NK-92 treated with Interleukin-12 subunit alpha and Interleukin-12 subunit beta, amount 100 ng/mL, for 24 hours (cell line): Measurements from ENCODE around the gene ATG7.
"Not testable (repeated sequence)": the region's sequence is repeated elsewhere in the genome, so short reads cannot be mapped to it uniquely, and the experiment has no call there.

Experiments used
- DNase-seq: peaks from one replicate; lab custom pipeline; 2025; lab: John Stamatoyannopoulos, UW

ATG7 gene

DNA sequence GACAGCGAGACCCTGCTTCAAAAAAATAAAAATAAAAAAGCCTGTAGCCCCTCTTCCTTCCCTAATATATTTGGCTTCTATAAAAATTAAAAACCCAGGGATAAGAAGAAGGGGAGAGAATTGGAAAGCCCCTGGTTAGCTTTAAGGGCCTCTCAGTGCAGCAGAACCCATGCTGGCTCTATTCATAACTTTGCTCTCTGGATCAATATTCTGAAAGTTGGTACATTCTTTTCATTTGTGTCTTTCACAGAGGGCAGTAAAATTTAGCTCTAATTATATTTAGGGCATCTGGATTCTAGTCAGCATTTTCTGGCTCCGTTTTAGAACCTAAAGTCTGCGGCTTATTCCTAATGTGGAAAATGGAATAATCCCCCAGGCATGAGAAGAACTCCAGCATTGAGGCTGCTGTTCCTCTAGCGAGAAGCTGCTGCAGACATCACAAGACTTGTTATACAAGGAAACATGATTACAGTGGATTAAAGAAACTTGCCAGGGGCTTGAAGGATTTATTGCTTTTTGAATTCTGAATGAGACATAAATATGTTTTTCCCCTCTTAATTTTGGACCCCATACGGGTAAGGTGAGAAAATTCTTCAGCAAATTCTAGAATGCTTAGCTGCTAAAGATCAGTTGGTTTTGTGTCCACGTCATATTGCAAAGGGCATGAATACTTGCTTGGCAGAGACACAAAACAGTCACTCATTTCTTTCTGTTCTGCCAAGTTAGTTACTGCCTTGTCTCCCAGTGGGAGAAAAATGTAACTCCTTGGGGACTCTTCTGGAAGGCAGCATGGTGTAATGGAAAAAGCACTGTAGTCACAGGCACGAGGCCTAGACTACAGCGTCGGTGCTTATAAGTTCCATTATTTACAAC, 193.8 kb downstream of the ATG7 start:
- no peak for DNase-seq

DNA sequence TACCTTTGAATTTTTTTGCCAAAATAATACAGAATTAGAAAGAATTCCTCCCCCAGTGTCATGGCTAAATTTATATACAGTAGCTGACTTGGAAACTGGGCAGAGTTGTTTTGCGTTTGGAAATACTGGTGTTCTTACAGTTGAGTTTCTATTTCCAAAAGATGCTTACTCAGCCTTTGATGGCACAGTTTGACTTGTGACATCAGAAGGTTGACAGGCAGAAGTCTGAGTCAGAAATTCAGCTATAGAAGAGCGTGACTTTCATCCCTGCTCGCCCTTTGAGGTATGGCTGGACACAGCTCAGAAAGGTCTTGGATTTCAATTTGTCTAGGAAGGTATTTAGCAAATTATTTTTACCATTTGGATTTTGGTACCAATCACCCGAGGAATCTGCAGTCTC, 195.7 kb downstream of the ATG7 start:
- DNase-seq: no peak

DNA sequence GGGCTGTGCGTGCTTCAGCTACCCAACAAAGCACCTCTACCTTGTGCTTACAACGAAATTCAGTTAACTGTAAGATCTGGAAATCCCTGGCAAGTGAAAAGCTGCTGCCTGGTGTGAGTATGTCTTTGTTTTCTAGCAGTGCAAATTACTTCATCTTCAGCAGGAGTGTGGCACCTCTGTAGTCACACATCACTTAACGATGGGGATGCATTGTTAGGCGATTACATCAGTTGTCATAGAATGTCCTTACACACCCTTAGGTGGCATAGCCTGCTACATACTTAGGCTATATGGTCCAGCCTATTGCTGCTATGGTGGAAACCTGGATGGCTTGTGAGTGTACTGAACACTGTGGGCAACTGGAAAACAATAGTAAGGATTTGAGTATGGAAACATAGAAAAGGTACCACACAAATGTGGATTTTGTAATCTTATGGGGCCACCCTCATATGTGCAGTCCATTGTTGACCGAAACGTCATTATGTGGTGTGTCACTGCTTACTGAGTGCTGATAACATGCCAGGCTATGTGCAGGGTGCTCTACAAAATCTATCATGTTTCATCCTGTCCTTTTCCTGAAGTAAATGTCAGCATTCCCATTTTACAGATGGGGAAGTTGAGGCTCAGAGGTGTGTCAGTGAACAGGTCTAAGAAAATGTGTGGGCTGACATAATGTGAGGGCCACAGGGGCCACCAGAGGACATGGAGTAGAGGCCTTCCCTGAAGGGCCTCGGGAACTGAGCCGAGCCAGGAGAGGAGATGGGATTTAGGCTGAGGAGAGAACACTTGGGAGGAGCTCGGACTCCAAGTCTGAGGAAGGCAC, 198.0 kb downstream of the ATG7 start:
- no peak for DNase-seq

DNA sequence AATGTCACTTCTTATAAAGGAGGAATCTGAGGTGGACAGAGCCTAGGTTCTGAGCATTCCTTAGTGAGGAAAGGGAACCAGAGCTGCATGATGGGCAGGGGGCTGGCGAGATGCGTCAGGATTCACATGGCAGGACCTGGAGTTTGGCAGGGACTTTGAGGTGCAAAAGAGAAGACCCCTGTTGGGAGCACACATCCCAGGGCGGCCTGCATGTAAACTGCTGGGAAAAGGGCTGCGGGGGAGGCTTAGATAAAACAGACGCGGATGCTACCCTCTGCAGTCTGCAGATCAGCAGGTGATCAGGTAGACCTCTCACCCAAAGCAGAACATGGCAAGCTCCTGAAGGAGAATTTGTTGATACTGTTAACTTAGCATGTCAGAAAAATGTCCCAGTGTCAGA, 203.1 kb downstream of the ATG7 start:
- no peak for DNase-seq

DNA sequence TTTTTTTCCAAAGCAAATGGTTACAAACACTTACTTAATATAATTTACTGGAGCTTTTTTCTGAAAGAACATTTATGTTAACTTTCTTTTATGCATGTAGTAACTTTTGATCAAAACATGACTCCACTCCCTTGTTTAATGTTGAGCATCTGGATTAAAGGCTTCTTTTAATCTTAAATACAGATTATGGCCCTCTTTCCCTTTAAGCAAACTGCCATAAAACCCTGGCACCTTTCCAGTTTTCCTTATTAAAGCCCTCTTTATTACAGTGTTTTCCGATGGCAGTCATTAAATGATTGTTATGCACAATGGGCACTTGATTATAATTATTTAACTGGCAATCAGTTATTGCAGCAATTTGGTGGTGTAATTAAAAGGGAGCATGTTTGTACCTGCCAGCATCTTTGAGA, 204.5 kb downstream of the ATG7 start:
- no peak for DNase-seq

DNA sequence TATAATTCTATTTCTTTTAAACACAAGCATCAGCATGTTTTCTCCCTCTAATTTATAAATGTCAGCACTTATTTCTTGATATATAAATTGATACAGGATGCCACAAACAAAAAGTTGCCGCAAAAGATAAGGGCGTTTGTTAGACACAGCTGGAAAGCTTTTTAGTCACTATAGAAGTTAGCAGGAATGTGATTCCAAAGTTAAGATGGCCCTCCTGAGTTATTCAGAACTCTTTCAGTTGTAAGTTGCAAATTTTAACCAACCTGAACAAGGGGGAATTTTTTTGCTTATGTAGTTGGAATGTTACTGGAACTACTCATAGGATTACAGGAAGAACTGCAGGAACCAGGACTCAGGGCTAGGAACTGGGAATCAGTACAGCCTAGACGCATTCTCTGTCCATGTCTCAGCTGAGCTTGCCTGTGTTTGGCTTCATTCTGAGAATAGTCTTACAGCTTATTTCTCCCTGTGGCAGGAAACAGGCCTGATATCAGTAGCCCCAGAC, 205.3 kb downstream of the ATG7 start:
- no peak for DNase-seq

DNA sequence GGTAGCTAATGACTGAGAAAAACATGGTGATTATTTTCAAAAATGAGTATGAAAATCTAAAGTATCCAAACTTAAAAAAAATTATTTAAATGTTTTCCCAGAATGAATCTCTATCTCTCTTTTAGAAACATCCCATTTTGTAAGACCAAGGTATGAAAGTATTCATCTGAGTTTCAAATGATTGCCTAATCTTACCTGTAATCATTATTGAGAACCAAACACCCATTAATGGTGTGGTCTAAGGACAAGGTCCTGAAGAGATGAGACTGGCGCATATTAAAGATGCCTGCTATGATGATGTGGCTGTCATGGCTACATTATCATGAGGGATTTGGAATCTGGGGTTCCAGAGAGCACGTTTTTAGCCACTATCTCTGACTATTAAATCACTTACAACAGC, 206.0 kb downstream of the ATG7 start:
- DNase-seq: no peak

DNA sequence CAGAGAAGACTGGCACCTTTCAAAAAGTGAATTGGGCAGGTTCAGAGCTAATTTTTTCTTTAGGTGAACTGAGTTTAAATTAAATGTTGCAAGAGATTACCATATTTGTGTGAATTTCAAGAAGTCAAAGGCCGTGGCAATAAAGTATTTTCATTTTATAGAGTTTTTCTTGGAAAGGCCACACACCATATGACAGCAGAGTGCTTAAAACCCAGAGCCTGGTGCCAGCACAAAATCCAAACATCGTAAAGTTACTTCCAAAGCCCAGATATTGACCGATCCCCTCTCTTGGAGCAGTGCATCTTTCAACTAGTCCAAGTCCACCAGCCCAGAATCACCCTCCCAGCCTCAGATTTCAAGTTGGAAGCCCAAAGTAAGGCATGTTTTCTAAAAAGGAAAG, 207.0 kb downstream of the ATG7 start:
- DNase-seq: no peak

DNA sequence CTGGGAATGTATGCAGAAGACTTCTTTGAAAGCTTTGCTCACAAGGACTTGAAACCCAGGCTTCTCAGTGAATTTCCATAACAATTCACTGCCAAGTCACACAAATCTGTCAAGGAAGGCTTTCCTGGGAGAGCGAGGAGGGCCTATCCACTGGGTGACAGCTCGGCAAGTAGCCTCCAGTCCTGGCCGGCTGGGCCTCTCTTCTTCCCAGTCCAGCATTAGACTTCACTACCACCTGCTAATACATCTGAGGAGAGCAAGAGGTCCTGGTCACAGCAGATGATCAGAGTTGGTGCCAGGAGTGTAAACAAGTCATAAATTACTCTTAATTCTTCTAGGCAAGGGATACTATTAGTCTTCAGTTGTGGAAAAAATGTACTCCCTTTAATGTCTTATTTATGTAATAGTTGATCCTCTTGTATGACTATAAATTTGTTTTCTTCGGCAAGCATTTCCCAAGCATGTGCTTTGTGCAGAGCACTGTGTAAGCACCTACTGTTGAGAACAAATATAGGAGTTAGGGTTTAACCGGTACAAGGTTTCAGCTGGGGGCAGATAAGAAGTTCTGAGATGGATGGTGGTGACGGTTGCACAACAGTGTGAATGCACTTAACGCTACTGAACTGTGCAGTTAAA, 208.6 kb downstream of the ATG7 start:
- no peak for DNase-seq

DNA sequence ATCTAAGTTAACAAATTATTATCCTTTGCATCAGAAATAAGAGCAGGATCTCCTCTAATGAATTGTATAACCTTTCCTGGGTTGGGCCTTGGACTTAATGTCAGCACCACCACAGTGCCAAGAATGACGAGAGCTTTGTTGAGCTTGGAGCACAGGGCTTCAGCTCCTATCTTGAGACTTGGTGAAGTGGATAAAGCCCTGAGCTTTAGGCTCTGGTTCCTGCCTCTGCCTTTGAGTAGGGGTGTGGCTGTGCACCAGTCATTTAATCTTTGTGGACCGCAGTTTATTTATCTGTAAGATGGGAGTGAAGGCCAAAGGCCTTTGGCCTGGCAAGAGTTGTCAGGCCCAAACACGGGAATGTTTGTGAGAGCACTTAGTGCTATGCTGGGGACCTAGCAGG, 209.4 kb downstream of the ATG7 start:
- DNase-seq: no peak

DNA sequence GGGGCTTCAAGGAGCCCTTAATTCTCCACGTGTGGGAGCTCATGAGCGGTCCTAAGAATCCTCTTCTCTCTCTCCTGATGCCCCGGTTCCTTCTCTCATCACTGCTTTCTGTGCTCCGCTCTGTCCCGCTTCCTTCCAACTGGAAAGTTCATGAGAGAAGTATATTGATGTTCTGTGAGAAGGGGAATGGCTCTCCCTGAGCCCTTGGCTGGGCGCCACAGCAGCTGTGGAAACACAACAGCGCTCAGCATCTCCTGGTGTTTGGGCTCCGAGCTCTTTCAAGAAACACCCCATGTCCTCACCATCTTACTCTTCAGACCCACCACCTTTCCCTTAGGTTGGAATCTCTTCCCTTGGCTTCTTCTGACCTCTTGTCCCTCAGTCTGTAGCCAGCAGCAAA, 209.8 kb downstream of the ATG7 start:
- DNase-seq: no peak

DNA sequence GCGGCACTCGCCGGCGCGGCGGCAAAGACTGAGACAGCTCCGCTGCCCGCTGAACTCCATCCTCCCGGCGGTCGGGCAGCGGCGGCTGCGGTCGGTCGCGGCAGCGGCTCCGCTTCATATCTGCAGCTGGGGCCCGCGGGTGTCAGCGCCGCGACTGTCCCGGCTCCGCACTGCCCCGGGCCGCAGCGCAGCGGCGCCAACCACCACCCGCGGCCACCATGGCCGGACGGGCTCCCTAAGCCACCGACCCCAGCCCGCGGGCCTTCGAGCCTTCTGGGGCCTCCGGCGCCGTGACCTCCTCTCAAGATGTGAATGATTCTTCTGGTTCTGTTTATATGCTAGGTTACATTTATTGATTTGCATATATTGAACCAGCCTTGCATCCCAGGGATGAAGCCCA, 216.2 kb downstream of the ATG7 start:
- DNase-seq: not testable (repeated sequence)

DNA sequence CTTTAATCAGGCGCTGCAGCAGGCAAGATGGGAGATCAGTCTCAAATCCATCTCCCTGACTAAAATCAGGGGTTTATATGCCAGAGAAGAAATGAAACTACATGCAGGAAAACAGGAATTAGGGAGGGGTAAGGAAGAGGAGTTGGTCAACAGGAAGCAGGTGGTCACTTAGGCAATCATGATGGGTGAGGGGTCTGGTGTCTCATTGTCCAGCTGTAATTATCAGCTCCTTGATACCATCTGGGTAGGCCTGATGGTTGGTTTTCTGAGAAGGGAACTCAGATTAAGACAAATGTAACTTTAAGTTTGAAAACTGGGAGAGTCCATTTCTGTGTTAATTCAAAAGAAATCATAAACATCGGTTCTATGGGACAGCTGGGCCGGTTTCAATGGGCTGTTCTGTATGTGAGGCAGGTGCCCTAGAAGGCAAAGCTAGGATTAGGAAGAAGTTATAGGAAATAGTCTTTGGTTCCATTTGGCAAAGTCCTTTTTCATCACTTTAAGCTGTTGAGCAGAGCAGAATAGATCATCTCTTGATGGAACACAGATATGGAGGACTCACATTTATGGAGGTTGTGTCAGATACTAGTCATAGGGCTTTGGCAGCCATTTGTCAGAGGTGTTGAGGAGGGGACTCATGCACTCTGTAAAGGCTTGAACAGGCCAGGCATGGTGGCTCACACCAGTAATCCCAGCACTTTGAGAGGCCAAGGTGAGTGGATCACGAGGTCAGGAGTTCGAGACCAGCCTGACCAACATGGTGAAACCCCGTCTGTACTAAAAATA, 222.1 kb downstream of the ATG7 start:
- DNase-seq: no peak

DNA sequence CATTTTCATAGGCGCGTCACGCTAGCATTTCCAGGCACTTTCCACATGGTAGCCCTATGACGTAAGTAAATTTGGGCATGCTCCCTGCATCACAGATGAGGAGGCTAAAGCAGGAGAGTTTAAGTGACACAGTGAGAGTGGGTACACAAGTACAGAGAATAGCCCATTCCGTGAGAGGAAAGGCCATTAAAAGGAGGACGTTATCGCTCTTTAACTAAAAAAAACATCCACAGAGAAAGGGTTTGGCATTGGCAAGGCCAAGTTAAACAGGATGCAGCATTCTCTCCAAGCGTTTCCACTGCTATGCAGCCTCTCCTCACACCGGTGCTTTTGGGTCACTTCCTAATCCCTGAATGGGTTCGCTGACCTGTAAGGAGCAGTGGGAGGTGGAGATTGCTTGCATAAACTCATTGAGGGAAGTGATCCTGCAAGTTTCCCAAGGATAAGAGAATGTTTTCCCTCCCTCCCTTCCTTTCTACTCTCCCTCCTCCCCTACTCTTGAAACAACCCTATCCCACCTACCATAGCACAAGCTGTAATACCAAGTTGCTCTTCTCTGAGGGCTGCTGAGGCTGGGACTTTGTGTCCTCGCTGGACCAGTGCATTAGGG, 223.9 kb downstream of the ATG7 start:
- no peak for DNase-seq

DNA sequence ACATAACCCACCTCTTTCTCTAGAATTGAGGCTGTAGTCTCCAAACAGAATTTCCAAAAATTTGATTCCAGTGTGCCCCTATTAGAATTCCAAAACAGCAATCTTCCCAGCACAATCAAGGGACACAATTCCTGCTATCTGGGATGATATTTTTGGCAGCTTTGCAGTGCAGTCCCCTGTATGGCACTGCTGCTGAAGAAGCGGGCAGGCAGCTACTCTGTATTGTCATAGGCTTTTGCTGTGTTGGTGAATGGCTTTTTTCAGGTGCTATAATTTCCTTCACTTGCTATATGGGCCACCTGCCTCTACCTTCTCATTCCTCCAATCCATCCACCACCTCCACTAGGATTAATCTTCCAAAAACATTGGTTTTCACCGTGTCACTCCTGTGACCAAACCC, 226.0 kb downstream of the ATG7 start:
- DNase-seq: no peak

DNA sequence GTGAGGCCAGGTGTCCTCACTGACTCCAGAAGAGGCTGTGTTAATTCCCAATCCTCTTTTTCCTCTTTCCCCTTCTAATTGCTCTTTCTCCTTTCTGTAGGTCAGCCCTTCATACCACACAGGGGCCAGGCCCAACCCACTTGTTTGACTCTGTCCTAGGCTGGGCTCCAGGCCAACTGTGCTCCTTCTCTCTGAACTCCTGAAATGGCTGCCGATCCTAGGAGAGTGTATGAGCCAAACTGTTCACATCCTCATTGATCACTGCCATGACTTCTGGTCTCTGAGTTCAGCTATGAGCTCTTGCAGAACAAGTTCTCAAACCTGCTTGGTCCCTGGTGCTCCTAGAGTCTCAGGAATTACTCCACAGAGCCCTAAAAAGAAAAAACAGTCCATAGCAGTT, 226.4 kb downstream of the ATG7 start:
- DNase-seq: no peak

DNA sequence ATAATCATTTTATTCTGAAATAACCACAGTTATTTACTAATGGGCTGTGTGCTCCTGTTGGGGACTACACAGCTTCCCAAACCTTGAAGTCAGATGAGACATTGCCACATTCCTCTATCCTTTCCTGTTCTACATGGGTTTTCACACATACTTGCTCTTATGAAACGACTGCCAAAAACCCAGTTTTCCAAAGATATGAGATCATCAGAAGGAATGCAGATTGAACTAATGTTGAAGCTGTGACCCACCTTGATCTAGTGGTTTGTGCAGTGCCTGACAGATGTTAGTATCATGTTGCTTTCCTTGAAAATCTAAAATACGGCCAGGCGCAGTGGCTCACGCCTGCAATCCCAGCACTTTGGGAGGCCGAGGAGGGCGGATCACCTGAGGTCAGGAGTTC, 226.9 kb downstream of the ATG7 start:
- no peak for DNase-seq

DNA sequence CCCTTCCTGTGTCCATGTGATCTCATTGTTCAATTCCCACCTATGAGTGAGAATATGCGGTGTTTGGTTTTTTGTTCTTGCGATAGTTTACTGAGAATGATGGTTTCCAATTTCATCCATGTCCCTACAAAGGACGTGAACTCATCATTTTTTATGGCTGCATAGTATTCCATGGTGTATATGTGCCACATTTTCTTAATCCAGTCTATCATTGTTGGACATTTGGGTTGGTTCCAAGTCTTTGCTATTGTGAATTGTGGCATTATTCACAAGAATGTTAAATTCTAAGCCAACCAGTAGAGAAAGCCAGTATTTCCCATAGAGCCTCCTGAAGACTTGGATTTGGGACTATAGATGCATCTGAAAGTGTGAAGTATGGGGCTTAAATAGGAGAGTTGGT, 230.2 kb downstream of the ATG7 start:
- not testable (repeated sequence) for DNase-seq

DNA sequence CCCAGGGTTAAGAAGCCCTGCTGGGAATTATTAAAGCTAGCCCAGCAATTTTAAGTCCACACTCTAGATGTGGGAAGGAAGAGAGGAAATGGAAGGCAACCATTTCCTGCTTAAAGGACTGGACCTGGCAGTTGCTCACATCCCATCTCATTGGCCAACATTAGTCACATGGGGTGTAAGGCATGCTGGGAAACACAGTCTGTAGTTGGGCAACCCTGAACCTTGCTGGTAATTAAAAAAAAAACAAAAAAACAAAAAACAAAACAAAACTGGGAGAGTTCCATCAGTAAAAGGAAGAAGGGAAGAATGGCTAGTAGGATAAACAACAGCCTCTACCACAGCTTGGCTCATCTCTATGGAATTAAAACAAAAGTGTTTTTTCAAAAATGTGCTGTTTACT, 235.5 kb downstream of the ATG7 start:
- DNase-seq: no peak

DNA sequence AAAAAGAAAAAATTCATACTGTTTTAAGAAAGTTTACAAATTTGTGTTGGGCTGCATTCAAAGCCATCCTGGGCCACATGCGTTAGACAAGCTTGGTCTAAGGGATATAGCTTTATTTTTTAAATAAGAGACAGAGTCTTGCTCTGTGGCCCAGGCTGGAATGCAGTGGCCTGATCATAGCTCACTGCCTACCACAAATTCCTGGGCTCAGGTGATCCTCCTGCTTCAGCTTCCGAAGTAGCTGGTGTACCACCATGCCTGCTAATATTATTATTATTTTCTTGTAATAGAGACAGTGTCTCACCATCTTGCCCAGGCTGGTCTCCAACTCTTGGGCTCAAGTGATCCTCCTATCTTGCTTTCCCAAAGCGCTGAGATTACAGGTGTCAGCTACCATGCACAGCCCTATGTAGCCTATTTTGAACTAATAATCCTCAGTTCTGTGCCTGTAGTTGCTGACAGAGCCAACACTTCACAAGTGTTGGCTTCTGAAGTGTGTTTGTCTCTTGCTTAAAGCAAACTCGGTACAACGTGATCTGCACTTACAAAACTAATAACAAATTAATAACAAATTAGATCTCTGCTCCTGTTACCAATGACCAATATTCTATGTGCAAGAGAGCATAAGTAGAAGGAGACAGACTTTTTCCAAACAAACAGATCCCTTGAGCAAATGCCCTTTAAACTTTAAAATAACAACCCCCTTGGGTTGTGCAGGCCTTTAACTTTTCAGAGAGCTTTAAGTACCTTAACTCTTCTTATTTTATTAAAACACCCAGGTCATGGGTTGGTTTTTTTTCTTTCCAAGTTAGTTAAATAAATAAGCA, 236.4 kb downstream of the ATG7 start:
- no peak for DNase-seq
